ENCODE measurements around the gene SENP3.

SENP3 gene

DNA sequence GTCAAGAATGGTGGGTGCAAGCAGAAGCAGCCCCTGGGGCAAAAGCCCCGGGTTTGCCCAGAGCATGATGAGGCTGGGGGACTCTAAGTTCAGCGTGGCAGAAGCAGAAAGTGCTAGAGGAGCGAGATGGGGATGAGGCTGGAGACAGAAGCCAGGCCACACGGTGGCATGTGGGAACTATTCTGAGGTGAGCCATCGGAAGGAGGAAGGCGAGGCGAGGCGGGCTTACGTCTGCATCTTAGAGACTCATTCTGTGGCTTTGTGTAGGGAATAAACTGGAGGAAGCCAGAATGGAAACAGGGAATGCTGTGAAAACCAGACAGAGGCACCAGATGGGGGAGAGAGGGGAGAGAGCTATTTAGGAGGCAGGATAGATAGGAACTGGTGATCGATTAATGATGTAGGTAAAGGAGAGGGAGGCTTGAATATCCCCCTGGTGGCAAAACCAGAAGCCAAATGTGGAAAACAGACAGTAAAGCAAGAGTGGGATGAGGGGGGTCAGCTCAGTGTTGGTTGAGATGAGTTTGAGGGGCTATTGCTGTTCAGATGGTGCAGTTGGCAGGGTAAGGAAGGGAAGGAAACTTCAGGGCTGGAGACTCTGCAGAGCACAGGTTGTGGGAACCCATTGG is 6.3 kb upstream of the SENP3 start:
- no peak for DNase-seq (ENCODE audit: low read depth in 1 of 2, low spot score in 1 of 2)

DNA sequence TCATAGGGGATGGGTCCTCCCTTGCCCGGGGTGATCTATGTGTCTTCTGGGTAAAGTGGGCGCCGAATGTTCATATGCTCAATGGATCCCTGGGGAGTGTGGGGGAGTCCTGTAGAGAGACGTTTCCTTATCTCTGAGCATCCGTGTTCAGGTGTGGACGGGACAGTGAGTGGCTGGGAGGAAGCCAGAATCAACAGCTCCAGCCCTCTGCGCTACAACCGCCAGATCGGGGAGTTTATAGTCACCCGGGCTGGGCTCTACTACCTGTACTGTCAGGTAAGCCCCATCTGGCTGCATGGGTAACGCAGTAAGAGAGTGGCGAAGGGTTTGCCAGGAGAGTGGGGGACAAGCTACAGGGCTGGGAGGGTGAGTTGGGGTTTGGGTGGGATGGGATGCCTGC is 5.1 kb upstream of the SENP3 start:
- no peak for DNase-seq (ENCODE audit: low read depth in 1 of 2, low spot score in 1 of 2)

DNA sequence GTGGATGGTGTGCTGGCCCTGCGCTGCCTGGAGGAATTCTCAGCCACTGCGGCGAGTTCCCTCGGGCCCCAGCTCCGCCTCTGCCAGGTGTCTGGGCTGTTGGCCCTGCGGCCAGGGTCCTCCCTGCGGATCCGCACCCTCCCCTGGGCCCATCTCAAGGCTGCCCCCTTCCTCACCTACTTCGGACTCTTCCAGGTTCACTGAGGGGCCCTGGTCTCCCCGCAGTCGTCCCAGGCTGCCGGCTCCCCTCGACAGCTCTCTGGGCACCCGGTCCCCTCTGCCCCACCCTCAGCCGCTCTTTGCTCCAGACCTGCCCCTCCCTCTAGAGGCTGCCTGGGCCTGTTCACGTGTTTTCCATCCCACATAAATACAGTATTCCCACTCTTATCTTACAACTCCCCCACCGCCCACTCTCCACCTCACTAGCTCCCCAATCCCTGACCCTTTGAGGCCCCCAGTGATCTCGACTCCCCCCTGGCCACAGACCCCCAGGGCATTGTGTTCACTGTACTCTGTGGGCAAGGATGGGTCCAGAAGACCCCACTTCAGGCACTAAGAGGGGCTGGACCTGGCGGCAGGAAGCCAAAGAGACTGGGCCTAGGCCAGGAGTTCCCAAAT is 4.5 kb upstream of the SENP3 start:
- no peak for DNase-seq (ENCODE audit: low read depth in 1 of 2, low spot score in 1 of 2)

- DNase-seq (ENCODE audit: low read depth in 1 of 2, low spot score in 1 of 2) = no peak
Measured at GRCh38 chr17:7557775-7558543, 3.8 kb upstream of the SENP3 start.

GRCh38 chr17:7558544-7559319 is 3.0 kb upstream of the SENP3 start, which contains the start of gene TNFSF13:
Gene TNFSF13, plus strand, starts transcription at chr17:7558750. Its CDS starts 290 bp downstream, at chr17:7559040.
- no peak for DNase-seq (ENCODE audit: low read depth in 1 of 2, low spot score in 1 of 2)

DNA sequence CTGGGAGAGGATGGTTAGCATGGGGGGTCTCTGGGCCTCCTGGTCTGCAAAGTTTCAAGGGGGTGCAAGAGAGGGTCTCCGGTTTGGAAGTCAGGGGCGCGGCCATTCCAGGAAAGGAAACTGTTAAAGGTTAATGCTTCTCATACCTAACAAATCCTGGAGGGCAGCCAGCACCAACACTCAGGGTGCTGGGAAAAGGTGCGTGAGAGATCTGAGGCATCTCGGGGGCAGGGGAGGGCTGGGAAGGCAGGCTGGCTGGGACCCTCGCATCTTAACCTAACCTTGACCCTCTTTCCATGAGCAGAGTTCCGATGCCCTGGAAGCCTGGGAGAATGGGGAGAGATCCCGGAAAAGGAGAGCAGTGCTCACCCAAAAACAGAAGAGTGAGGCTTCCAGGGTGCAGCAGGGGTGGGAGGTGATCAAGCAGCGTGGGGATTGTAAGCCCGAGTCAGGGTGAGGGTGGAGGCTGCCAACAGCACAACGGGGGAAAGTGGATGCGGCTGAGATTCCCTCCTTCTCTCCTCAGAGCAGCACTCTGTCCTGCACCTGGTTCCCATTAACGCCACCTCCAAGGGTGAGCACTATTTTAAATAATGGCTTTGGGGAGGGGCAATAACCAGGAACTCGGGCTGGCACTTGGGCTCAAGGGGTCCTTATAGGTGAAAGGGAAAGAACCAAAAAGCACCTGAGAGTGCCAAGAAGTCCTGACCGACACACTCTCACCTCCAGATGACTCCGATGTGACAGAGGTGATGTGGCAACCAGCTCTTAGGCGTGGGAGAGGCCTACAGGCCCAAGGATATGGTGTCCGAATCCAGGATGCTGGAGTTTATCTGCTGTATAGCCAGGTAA is 2.2 kb upstream of the SENP3 start:
- DNase-seq (ENCODE audit: low read depth in 1 of 2, low spot score in 1 of 2) = no peak

GRCh38 chr17:7560172-7561027 is 1.3 kb upstream of the SENP3 start:
- no peak for DNase-seq (ENCODE audit: low read depth in 1 of 2, low spot score in 1 of 2)

DNA sequence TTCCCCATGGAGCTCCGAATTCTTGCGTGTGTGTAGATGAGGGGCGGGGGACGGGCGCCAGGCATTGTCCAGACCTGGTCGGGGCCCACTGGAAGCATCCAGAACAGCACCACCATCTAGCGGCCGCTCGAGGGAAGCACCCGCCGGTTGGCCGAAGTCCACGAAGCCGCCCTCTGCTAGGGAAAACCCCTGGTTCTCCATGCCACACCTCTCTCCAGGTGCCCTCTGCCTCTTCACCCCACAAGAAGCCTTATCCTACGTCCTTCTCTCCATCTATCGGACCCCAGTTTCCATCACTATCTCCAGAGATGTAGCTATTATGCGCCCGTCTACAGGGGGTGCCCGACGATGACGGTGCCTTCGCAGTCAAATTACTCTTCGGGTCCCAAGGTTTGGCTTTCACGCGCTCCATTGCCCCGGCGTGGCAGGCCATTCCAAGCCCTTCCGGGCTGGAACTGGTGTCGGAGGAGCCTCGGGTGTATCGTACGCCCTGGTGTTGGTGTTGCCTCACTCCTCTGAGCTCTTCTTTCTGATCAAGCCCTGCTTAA is 617 bp upstream of the SENP3 start:
- DNase-seq (ENCODE audit: low read depth in 1 of 2, low spot score in 1 of 2) = peak; percentile 75 to 82

DNA sequence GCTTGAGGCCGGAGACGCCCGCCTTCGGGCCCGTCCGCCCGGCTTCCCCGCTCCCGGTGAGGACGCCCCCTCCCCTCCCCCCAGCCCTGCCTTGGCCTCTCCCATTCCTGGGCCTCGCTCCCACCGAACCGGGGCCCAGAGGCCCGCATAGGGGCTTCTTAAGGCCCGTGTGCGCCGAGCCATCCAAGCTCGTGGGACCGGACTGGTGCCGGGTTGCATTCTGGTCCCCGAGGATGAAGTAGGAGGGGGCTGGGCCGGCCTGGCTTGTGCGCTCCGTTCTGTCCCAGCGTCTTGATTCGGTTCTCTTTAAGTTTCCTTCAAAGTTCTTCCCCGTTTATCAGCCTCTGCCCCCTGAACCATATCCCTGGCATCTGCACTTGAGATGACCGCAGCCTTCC is 488 bp downstream of the SENP3 start:
- DNase-seq (ENCODE audit: low read depth in 1 of 2, low spot score in 1 of 2) = no peak

DNA sequence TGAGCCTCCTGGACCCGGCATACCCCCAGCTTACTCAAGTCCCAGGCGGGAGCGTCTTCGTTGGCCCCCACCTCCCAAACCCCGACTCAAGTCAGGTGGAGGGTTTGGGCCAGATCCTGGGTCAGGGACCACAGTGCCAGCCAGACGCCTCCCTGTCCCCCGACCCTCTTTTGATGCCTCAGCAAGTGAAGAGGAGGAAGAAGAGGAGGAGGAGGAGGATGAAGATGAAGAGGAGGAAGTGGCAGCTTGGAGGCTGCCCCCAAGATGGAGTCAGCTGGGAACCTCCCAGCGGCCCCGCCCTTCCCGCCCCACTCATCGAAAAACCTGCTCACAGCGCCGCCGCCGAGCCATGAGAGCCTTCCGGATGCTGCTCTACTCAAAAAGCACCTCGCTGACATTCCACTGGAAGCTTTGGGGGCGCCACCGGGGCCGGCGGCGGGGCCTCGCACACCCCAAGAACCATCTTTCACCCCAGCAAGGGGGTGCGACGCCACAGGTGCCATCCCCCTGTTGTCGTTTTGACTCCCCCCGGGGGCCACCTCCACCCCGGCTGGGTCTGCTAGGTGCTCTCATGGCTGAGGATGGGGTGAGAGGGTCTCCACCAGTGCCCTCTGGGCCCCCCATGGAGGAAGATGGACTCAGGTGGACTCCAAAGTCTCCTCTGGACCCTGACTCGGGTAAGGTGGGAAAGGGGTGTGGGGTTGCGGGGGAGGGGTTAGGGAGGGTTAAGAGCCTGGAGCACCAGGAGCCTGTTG is 1.6 kb downstream of the SENP3 start:
- DNase-seq (ENCODE audit: low read depth in 1 of 2, low spot score in 1 of 2) = no peak

GRCh38 chr17:7569571-7569970 is 7.9 kb downstream of the SENP3 start:
- no peak for DNase-seq (ENCODE audit: low read depth in 1 of 2, low spot score in 1 of 2)

- no peak for DNase-seq (ENCODE audit: low read depth in 1 of 2, low spot score in 1 of 2)
Measured at GRCh38 chr17:7570351-7570750, 8.6 kb downstream of the SENP3 start.

GRCh38 chr17:7572338-7572587 is 10.5 kb downstream of the SENP3 start:
- DNase-seq (ENCODE audit: low read depth in 1 of 2, low spot score in 1 of 2) = no peak

GRCh38 chr17:7572588-7573323 is 11.0 kb downstream of the SENP3 start:
- peak; percentile 99 to 100 for DNase-seq (ENCODE audit: low read depth in 1 of 2, low spot score in 1 of 2)

GRCh38 chr17:7573324-7574080 is 11.8 kb downstream of the SENP3 start:
- peak; percentile 78 to 88 for DNase-seq (ENCODE audit: low read depth in 1 of 2, low spot score in 1 of 2)

GRCh38 chr17:7574176-7574953 is 12.6 kb downstream of the SENP3 start:
- no peak for DNase-seq (ENCODE audit: low read depth in 1 of 2, low spot score in 1 of 2)

DNA sequence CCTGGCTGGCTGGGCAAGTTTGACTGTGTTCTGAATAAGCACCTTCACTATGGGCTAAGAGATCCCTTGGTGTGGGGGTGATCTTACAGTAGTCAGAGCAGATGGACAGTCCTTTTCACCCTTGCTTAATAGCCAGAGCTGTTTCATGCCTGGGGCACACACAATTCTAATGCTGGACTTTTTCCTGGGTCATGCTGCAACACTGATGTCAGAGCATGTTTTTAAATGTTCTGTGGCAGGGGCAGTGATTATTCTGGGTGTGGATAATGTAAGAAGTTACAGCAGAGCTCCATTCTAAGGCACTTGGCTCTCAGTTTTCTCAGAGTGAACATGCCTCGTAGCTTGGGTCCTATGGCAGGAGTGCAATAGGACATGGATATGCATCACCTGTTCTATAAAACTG is 13.8 kb downstream of the SENP3 start:
- DNase-seq (ENCODE audit: low read depth in 1 of 2, low spot score in 1 of 2) = no peak

Data from activated CD4-positive, alpha-beta T cell treated with anti-CD3 and anti-CD28 coated beads, Interleukin-2, amount 50 U/mL, for 24 hours (primary cell).